HCT116 (cell line): ENCODE data around the gene TFF3. TPM values are rescaled to one million over a fixed set of nuclear protein-coding genes. Genes with fewer than 3 reads are reported as not detected.

Experiments used
- ATAC-seq: fragments of 200-7000 bp; cut with Tn5 transposase; 2 replicates; pipeline ENCODE4 v1.9.1; 2020; ENCODE audit warnings: mild to moderate bottlenecking, moderate library complexity
- BruUV-seq: library from RNA; stranded (reverse); fragments of 400-500 nt; replicated peaks from 2 replicates; lab custom pipeline; 2021; lab: Mats Ljungman, UMichigan
- CTCF ChIA-PET: fragments of 300-600 bp; sonication (Branson Sonifier 250); formaldehyde crosslinking; loops from one replicate; lab custom pipeline; 2021; ENCODE audit warnings: antibody characterized with exemption; lab: Charles Lee
- POLR2A ChIA-PET: fragments of 300-600, 350-600 bp; sonication (Branson Sonifier 250); formaldehyde crosslinking; loops from one replicate; lab custom pipeline; 2021; ENCODE audit warnings: antibody characterized with exemption; lab: Charles Lee
- RAD21 ChIA-PET, 2 experiments: fragments of 300-600 bp; sonication (Branson Sonifier 250); formaldehyde crosslinking; loops; one replicate each; lab custom pipeline; 2023; ENCODE audit warnings: low total read pairs in 2 of 2; ENCODE audit not compliant: uncharacterized antibody in 2 of 2, unreplicated experiment in 2 of 2, low non-redundant PET in 1 of 2; lab: Charles Lee
- DNase-seq: peaks from one replicate; pipeline ENCODE4 v3.0.0-alpha.2; 2010; ENCODE audit warnings: low read depth, low spot score
- H2AFZ ChIP-seq: fragments of 200-600 bp; shearing (Covaris generic), sonication (generic); 2 replicates; pipeline ENCODE4 v1.6.1; 2017; ENCODE audit warnings: low read depth, mixed run types, mixed read lengths, antibody characterized with exemption, low read length; ENCODE audit not compliant: poor library complexity, severe bottlenecking
- H3K27ac ChIP-seq: 2 replicates; pipeline ENCODE4 v1.5.1; 2012; ENCODE audit warnings: low read depth, low read length
- H3K27me3 ChIP-seq: fragments of 200-600 bp; sonication (generic); 2 replicates; pipeline ENCODE4 v1.6.1; 2016; ENCODE audit warnings: mixed run types, low read length, mixed read lengths; ENCODE audit not compliant: insufficient read depth
- H3K36me3 ChIP-seq, 2 experiments: fragments of 200-500 bp in 1 of 2; fragments of 200-600 bp in 1 of 2; sonication (Bioruptor generic) in 1 of 2; sonication (generic) in 1 of 2; 2 replicates each; pipeline versions ENCODE4 v1.5.1 to v1.6.1; 2014 to 2016; ENCODE audit warnings: low read length in 2 of 2, inconsistent platforms in 1 of 2, mixed read lengths in 1 of 2, mixed run types in 1 of 2; ENCODE audit not compliant: insufficient read depth in 2 of 2, control insufficient read depth in 1 of 2
- H3K4me1 ChIP-seq, 2 experiments: fragments of 200-600 bp in 1 of 2; sonication (generic) in 1 of 2; 2 replicates each; pipeline versions ENCODE4 v1.5.1 to v1.6.1; 2012 to 2017; ENCODE audit warnings: low read length in 2 of 2, inconsistent platforms in 1 of 2, mild to moderate bottlenecking in 1 of 2, mixed read lengths in 1 of 2, mixed run types in 1 of 2, moderate library complexity in 1 of 2; ENCODE audit not compliant: insufficient read depth in 2 of 2, control insufficient read depth in 1 of 2
- H3K4me2 ChIP-seq: fragments of 200-600 bp; sonication (generic); 2 replicates; pipeline ENCODE4 v1.6.1; 2017; ENCODE audit warnings: mixed run types, low read length, mixed read lengths
- H3K4me3 ChIP-seq, 2 experiments: fragments of 200-600 bp in 1 of 2; sonication (generic) in 1 of 2; replicated peaks in 1 of 2; 2 replicates each; pipeline ENCODE4 v1.5.1; 2011 to 2016; ENCODE audit warnings: low read length in 2 of 2, control low read depth in 1 of 2, low read depth in 1 of 2, mild to moderate bottlenecking in 1 of 2, mixed read lengths in 1 of 2, mixed run types in 1 of 2
- H3K79me2 ChIP-seq: fragments of 200-600 bp; sonication (generic); 2 replicates; pipeline ENCODE4 v1.6.1; 2017; ENCODE audit warnings: mild to moderate bottlenecking, mixed run types, low read length, moderate library complexity, mixed read lengths; ENCODE audit not compliant: insufficient read depth
- H3K9ac ChIP-seq: fragments of 200-600 bp; sonication (generic); 2 replicates; pipeline ENCODE4 v1.6.1; 2016; ENCODE audit warnings: low read length, mixed read lengths
- H3K9me2 ChIP-seq: fragments of 200-600 bp; sonication (generic), shearing (Covaris generic); 2 replicates; pipeline ENCODE4 v1.6.1; 2017; ENCODE audit warnings: mixed run types, mild to moderate bottlenecking, moderate library complexity; ENCODE audit not compliant: insufficient read depth
- H3K9me3 ChIP-seq, 2 experiments: fragments of 200-500 bp in 1 of 2; fragments of 200-600 bp in 1 of 2; sonication (Bioruptor generic) in 1 of 2; sonication (generic) in 1 of 2; 2 replicates each; pipeline ENCODE4 v1.6.1; 2014 to 2017; ENCODE audit warnings: low read length in 2 of 2, mixed read lengths in 2 of 2, inconsistent platforms in 1 of 2, low read depth in 1 of 2, mild to moderate bottlenecking in 1 of 2, mixed run types in 1 of 2, moderate library complexity in 1 of 2; ENCODE audit not compliant: control insufficient read depth in 1 of 2, insufficient read depth in 1 of 2
- H4K20me1 ChIP-seq: fragments of 200-600 bp; sonication (generic), shearing (Covaris generic); 2 replicates; pipeline ENCODE4 v1.6.1; 2017; ENCODE audit warnings: mixed run types, mild to moderate bottlenecking, moderate library complexity; ENCODE audit not compliant: insufficient read depth
- ATF3 ChIP-seq: IDR thresholded peaks from 2 replicates; pipeline ENCODE4 v1.6.1; 2012
- CBX3 ChIP-seq: IDR thresholded peaks from 2 replicates; pipeline ENCODE4 v1.6.1; 2012; ENCODE audit warnings: low read depth
- CEBPB ChIP-seq: IDR thresholded peaks from 2 replicates; pipeline ENCODE4 v1.6.1; 2012; ENCODE audit warnings: low read depth
- ELF1 ChIP-seq: IDR thresholded peaks from 2 replicates; pipeline ENCODE4 v1.6.1; 2012; ENCODE audit warnings: low read depth, borderline replicate concordance
- JUND ChIP-seq: IDR thresholded peaks from 2 replicates; pipeline ENCODE4 v1.6.1; 2012
- POLR2AphosphoS5 ChIP-seq: IDR thresholded peaks from 2 replicates; pipeline ENCODE4 v1.6.1; 2011; ENCODE audit warnings: mild to moderate bottlenecking, low read depth, low read length, moderate library complexity
- SP1 ChIP-seq: IDR thresholded peaks from 2 replicates; pipeline ENCODE4 v1.6.1; 2012; ENCODE audit warnings: low read depth
- SRF ChIP-seq: IDR thresholded peaks from 2 replicates; pipeline ENCODE4 v1.6.1; 2012; ENCODE audit warnings: low read depth
- ZNF274 ChIP-seq: fragments of 200-500 bp; sonication (Bioruptor generic); IDR thresholded peaks from 2 replicates; pipeline ENCODE4 v1.6.1; 2014; ENCODE audit warnings: mild to moderate bottlenecking, low read depth, low read length, inconsistent platforms
- intact Hi-C: fragments of 100-400 bp; cut with micrococcal nuclease; formaldehyde crosslinking; loops from 2 replicates; pipeline ENCODE4 v1.10.0; 2022
- total RNA-seq: library from RNA; stranded (reverse); gene quantifications from one replicate; pipeline ENCODE4 v1.2.1, GENCODE V29; 2021; ENCODE audit not compliant: unreplicated experiment
- TF ChIP-seq, protein P1 (sequence below): IDR thresholded peaks from 2 replicates; pipeline ENCODE4 v1.6.1; 2012
- TF ChIP-seq, protein P2 (sequence below): IDR thresholded peaks from 2 replicates; pipeline ENCODE4 v1.6.1; 2011; ENCODE audit warnings: mild to moderate bottlenecking, low read length, moderate library complexity; ENCODE audit not compliant: insufficient replicate concordance; ENCODE audit errors: extremely low read depth

Gene TFF3
- total RNA-seq, 1 experiment from 2014 or later = 0.22 TPM

DNA sequence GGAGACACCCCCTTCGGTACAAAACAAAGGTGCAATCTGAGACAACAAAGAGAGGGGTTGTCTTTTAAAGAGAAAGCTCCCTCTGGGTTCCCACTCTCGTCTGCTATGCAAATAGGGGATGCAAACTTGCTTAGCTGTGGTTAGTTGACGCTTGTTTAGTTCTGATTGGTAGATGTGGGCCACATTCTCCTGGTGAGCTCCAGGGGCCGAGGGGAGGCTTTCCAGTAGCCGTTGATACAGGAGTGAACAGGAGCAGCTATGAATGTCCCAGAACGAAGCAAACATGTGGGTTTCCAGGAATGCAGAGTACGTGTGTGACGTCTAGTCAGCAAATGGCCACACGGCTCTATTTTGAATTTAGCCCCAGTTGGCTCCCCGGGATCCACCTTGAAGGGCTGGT lies 20.8 kb upstream of the TFF3 start:
- Histone ChIP-seq H3K27ac (no peak overlapping the region), H2AFZ (peak overlapping the region; percentile 73), H3K79me2 (no peaks in the 10 kb centered on the region), H3K4me3 (peak overlapping the region; percentile 21 to 38), H3K9me3 (no peaks in the 10 kb centered on the region), H3K4me2 (peak overlapping the region; percentile 70), H3K36me3 (no peaks in the 10 kb centered on the region), H3K9me2 (no peaks in the 10 kb centered on the region), H4K20me1 (no peaks in the 10 kb centered on the region), H3K9ac (peak overlapping the region; percentile 19; the same call in 1 of the 2 replicates), H3K4me1 (peaks cover 0 to 10% of the 10 kb centered on the region in 2 experiments; a peak in 3 of 4 replicates), H3K27me3 (no peaks in the 10 kb centered on the region)
- no TSS peak for BruUV-seq
- POLR2A ChIA-PET = interaction anchor here (0.7 kb wide), 1 partner anchor 11 kb away, joined by 4 read pairs; no protein-coding TSS in a partner anchor
- ATAC-seq = peak; percentile 69
- DNase-seq = no peak
- intact Hi-C loops = loop anchor here (10.0 kb wide), 1 partner anchor 119 kb away; no protein-coding TSS in a partner anchor
- CTCF ChIA-PET = interaction anchor here (0.7 to 1.3 kb wide), 5 partner anchors 25 to 191 kb away, joined by 3 to 6 read pairs (median 3); no protein-coding TSS in a partner anchor
- RAD21 ChIA-PET = no interaction called here
- TF ChIP-seq, protein P1, sequence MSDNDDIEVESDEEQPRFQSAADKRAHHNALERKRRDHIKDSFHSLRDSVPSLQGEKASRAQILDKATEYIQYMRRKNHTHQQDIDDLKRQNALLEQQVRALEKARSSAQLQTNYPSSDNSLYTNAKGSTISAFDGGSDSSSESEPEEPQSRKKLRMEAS = 0 out of 2 replicates have a peak, but pooled peaks have one; percentile 19
- no peak for TF ChIP-seq JUND

- Histone ChIP-seq H3K79me2 (no peaks in the 10 kb centered on the region), H3K4me2 (no peak overlapping the region), H2AFZ (no peak overlapping the region), H3K4me3 (no peak overlapping the region), H3K9me2 (no peaks in the 10 kb centered on the region), H4K20me1 (no peaks in the 10 kb centered on the region), H3K9me3 (no peaks in the 10 kb centered on the region), H3K27me3 (no peaks in the 10 kb centered on the region), H3K4me1 (peaks cover 0 to 10% of the 10 kb centered on the region in 2 experiments; a peak in 3 of 4 replicates), H3K36me3 (no peaks in the 10 kb centered on the region), H3K27ac (no peak overlapping the region), H3K9ac (no peak overlapping the region)
- TF ChIP-seq, protein P2, sequence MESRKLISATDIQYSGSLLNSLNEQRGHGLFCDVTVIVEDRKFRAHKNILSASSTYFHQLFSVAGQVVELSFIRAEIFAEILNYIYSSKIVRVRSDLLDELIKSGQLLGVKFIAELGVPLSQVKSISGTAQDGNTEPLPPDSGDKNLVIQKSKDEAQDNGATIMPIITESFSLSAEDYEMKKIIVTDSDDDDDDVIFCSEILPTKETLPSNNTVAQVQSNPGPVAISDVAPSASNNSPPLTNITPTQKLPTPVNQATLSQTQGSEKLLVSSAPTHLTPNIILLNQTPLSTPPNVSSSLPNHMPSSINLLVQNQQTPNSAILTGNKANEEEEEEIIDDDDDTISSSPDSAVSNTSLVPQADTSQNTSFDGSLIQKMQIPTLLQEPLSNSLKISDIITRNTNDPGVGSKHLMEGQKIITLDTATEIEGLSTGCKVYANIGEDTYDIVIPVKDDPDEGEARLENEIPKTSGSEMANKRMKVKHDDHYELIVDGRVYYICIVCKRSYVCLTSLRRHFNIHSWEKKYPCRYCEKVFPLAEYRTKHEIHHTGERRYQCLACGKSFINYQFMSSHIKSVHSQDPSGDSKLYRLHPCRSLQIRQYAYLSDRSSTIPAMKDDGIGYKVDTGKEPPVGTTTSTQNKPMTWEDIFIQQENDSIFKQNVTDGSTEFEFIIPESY = no peak
- no peak for TF ChIP-seq SP1
- TF ChIP-seq ELF1 = no peak
- no peak for TF ChIP-seq POLR2AphosphoS5
- no peak for TF ChIP-seq CEBPB
- TF ChIP-seq ZNF274 = no peak
- TF ChIP-seq SRF = no peak
- TF ChIP-seq ATF3 = no peak
- TF ChIP-seq, protein P1 = no peak
- TF ChIP-seq CBX3 = no peak
- ChIA-PET POLR2A (no interaction called here), CTCF (no interaction called here), RAD21 (no interaction called here)
- intact Hi-C loops = loop anchor here (10.0 kb wide), 1 partner anchor 122 kb away; no protein-coding TSS in a partner anchor
- DNase-seq (no peak), ATAC-seq (no peak)
- no TSS peak for BruUV-seq
Observed at GRCh38 chr21:42332557-42333317, 17.5 kb upstream of the TFF3 start.
